ENCODE data around the gene SPPL2B.
A peak's percentile ranks its signal among the peaks of the same experiment; 100 is the strongest.
"Not testable (repeated sequence)": the region's sequence is repeated elsewhere in the genome, so short reads cannot be mapped to it uniquely, and the experiment has no call there.

SPPL2B gene, protein sequence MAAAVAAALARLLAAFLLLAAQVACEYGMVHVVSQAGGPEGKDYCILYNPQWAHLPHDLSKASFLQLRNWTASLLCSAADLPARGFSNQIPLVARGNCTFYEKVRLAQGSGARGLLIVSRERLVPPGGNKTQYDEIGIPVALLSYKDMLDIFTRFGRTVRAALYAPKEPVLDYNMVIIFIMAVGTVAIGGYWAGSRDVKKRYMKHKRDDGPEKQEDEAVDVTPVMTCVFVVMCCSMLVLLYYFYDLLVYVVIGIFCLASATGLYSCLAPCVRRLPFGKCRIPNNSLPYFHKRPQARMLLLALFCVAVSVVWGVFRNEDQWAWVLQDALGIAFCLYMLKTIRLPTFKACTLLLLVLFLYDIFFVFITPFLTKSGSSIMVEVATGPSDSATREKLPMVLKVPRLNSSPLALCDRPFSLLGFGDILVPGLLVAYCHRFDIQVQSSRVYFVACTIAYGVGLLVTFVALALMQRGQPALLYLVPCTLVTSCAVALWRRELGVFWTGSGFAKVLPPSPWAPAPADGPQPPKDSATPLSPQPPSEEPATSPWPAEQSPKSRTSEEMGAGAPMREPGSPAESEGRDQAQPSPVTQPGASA

DNA sequence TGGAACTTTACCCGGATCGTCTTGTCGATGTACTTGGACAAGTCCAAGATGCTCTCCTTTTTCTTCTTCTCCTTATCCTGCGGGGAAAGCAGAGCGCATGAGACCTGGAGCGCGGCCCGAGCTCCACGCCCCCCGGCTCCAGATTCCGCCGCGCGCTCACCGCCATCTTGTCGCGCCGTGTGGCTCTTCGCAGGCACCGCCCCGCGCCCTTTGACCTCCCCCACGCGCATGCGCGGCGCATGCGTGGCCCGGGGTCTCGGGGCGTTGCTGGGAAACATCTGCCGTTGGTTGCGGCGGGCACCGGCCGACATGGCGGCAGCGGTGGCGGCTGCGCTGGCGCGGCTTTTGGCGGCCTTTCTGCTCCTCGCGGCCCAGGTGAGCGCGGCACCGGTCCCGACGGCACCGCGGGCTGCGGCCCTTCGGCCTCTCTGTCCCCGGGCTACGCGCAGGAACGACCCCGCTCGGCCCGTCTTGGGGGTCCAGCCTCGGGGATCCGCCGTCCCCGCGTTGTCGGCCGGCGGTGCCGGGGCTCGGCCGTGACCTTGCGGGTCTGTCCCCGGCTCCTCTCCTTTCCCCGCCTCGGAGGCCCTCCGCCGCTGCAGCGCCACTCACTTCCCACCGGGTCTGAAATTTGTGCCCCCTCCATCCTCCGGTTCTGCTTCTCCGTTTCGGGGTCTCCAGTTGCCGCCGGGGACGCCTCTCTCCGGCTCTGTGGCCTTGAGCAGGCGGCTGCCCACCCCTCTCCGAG, at the start of gene SPPL2B, which contains the start of gene LSM7:
Gene SPPL2B, plus strand, starts transcription at position 284 of the 748 bp plus-strand sequence. Its CDS starts 26 bp downstream, at position 310.
Gene LSM7, minus strand, starts transcription at position 186 of the 748 bp plus-strand sequence. Its CDS starts 20 bp downstream, at position 166.
- DNase-seq = peak; percentile 32

- DNase-seq = no peak
Measured at GRCh38 chr19:2280633-2281264, 47.7 kb upstream of the SPPL2B start.

DNA sequence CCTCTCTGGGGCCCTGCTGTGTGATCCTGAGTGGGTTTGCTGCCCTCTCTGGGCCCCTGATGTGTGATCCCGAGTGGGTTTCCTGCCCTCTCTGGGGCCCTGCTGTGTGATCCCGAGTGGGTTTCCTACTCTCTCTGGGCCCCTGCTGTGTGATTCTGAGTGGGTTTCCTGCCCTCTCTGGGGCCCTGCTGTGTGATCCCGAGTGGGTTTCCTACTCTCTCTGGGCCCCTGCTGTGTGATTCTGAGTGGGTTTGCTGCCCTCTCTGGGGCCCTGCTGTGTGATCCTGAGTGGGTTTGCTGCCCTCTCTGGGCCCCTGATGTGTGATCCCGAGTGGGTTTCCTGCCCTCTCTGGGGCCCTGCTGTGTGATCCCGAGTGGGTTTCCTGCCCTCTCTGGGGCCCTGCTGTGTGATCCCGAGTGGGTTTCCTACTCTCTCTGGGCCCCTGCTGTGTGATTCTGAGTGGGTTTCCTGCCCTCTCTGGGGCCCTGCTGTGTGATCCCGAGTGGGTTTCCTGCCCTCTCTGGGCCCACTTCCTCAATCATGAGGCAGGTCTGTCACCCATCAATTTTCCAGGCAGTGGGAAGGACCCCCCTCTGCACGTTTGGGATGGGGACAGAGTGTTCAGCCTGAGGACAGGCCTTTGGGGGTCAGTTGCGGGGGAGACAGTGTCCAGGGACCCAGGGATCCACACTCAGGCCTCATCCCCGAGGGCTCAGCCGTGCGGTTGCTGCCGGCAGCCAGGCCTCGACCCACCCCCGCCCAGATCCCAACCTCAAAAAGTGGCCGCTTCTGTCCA, 47.0 kb upstream of the SPPL2B start:
- DNase-seq = not testable (repeated sequence)

- no peak for DNase-seq
Measured at GRCh38 chr19:2282062-2282861, 46.2 kb upstream of the SPPL2B start, which contains the start of gene PEAK3. PEAK3 (minus strand) TSS chr19:2282175; CDS start chr19:2280931, 1,244 bp downstream.

DNA sequence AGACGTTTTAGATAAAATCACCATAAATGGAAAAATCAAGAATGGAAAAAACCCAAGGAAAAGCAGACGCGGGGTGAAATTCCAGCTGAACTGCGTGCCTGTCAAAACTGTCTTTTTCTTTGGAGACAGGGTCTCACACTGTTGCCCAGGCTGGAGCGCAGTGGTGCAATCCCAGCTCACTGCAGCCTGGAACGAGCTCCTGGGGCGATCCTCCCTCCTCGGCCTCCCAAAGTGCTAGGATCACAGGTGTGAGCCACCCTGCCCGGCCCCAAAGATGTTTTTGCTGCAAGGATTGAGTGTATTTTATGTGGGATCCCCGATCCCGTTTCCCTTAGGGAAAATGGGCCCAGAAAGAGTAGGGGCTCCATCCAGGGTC, 45.6 kb upstream of the SPPL2B start:
- no peak for DNase-seq

DNA sequence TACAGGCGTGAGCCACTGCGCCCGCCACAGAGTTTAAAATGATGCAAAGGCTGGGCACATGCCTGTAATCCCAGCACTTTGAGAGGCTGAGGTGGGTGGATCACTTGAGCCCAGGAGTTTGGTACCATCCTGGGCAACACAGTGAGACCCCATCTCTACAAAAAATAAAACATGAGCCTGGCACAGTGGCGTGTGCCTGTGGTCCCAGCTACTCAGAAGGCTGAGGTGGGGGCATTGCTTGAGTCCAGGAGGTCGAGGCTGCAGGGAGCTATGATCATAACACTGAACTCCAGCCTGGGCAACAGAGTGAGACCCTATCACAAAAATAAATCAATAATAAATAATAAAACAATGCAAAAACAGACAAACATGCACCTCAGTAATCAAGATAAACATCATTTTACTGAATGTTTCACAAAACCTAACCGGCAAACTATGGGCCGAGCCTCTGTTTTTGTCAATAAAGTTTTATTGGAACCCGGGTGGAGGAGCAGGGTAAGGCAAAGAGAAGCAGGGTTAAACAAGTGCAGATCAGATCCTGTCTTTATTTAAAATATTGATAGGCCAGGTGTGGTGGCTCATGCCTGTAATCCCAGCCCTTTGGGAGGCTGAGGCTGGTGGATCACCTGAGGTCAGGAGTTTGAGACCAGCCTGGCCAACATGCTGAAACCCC, 44.5 kb upstream of the SPPL2B start:
- DNase-seq = no peak

GRCh38 chr19:2286402-2287140, 41.9 kb upstream of the SPPL2B start:
- DNase-seq = no peak

- no peak for DNase-seq
Measured at GRCh38 chr19:2287585-2288337, 40.7 kb upstream of the SPPL2B start.

DNA sequence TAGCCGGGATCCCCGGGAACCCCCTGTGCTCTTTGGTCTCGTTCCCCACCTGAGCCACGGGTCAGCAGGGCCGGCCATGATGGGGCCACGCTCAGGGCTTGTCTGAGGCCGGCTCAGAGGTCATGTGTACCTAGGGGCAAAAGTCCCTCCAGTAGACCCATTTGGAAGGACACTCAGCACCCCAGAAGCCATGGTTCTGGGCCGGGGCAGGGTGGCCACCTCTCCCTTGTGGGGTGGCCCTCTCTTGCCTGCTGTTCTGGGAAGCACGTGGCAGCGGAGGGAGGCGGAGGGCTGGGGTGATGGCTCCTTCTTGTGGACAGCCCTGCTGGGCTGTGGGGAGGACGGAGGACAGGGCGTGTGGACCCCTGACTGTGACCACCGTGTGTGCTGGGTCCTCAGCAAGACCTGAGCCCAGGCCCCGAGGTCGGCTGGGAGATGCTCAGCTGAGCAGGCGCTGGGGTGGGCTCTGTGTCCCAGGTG, 40.1 kb upstream of the SPPL2B start:
- no peak for DNase-seq

DNA sequence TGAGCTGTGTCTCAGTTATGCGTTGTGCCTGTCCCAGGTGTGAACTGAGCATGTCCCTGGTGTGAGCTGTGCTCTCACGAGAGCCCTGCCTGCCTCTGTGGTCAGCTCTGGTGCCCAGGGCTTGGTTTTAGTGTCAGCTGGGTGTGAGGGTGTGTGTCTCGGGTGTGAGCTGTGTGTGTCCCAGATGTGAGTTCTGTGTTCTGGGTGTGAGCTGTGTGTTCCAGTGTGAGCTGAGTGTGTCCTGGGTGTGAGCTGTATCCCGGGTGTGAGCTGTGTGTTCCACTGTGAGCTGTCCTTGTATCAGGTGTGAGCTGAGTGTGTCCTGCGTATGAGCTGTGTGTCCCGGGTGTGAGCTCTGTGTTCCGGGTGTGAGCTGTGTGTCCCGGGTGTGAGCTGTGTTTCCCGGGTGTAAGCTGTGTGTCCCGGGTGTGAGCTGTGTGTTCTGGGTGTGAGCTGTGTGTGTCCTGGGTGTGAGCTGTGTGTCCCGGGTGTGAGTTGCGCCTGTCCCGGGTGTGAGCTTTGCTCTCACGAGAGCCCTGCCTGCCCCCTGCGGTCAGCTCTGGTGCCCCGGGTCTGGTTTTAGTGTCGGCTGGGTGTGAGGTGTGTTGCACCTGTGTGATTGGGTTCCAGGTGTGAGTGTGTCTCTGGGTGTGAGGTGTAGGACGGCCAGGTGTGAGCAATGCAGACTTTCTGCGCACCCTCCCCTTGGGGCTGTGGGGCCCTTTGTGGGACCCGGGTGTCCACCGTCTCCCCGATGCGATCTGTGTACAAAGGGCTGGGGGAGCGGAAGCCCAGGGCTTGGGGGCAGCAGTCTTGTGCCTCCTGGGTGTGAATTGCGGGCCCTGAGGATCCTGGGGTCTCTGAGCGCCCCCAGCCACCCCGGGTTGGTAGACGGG, 39.4 kb upstream of the SPPL2B start:
- no peak for DNase-seq

GRCh38 chr19:2289714-2290435, 38.6 kb upstream of the SPPL2B start:
- no peak for DNase-seq

GRCh38 chr19:2290441-2291184, 37.9 kb upstream of the SPPL2B start:
- no peak for DNase-seq

GRCh38 chr19:2291185-2291751, 37.2 kb upstream of the SPPL2B start:
- DNase-seq = peak; percentile 63

- DNase-seq = no peak
Measured at GRCh38 chr19:2294687-2295335, 33.7 kb upstream of the SPPL2B start.

GRCh38 chr19:2296141-2296540, 32.3 kb upstream of the SPPL2B start:
- DNase-seq = no peak

DNA sequence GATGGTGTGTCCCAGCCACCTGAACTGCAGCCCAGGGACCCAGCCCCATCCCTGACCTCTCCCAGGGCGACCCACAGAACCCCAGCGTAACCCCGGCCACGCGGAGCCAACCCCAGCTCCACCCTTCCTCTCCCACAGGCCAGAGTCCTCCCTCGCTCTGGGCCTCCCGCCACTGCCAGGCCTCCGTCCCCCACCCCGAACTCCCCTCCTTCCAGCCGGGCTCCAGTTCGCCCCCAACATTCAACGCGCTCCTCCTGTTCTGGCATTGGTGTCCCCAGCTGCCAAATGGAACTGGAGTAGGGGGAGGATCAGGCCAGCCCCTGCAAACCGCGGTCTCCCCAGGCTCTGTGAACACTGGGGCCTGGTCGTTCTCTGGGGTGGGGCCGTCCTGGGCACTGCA, 28.0 kb upstream of the SPPL2B start:
- DNase-seq = no peak

All from NCI-H1417 treated with DMSO at 0.1 percent for 48 hours (cell line).